Suprapubic skin (tissue), 3 donors: ENCODE data around the gene LAMTOR4.

ENCODE experiments used
- POLR2AphosphoS5 ChIP-seq, 3 donors: sonication (generic); formaldehyde crosslinking; IDR thresholded peaks; one replicate each; pipeline ENCODE4 v1.6.1; 2017; ENCODE audit warnings: antibody characterized with exemption in 3 of 3
- TF ChIP-seq, protein P1 (sequence below), 2 donors: fragments of 200-600 bp in 1 of 2; fragments of 450-650 bp in 1 of 2; sonication (generic) in 1 of 2; IDR thresholded peaks; one replicate each; pipeline ENCODE4 v1.5.1; 2016 to 2019; ENCODE audit warnings: antibody characterized with exemption in 2 of 2, mild to moderate bottlenecking in 1 of 2, moderate library complexity in 1 of 2

DNA sequence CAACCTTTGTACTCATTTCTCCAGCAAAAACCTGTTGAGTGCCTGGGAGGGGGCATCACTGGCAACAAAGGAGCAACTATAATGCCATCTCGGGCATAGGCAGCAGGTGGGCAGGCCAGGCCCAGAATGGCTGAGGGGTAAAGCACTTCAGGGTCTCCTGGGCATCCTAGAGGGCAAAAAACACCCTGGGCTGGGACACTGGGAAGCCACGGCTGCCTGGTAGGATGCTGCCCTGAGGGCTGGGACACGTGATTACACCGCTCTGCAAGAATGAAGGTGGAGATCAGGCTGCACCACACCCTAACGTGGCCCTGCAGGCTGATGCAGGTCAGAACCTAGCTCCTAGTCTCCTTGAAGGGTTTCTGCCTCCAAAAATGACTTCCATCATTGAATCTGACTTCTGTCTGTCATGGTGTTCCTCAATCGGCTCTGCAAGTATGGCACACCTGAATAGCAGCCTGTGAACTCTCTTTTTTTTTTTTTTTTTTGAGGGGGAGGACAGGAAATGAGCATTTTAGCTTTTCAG is 14.4 kb downstream of the LAMTOR4 start:
- TF ChIP-seq, protein P1, sequence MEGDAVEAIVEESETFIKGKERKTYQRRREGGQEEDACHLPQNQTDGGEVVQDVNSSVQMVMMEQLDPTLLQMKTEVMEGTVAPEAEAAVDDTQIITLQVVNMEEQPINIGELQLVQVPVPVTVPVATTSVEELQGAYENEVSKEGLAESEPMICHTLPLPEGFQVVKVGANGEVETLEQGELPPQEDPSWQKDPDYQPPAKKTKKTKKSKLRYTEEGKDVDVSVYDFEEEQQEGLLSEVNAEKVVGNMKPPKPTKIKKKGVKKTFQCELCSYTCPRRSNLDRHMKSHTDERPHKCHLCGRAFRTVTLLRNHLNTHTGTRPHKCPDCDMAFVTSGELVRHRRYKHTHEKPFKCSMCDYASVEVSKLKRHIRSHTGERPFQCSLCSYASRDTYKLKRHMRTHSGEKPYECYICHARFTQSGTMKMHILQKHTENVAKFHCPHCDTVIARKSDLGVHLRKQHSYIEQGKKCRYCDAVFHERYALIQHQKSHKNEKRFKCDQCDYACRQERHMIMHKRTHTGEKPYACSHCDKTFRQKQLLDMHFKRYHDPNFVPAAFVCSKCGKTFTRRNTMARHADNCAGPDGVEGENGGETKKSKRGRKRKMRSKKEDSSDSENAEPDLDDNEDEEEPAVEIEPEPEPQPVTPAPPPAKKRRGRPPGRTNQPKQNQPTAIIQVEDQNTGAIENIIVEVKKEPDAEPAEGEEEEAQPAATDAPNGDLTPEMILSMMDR (IDR thresholded peaks at IDR 0.05) = no peak
- TF ChIP-seq POLR2AphosphoS5 (IDR thresholded peaks at IDR 0.05) = no peak
